IPS-20b (cell line): ENCODE results near the gene LRIG2.

Experiments used
- H3K27ac ChIP-seq: one replicate; pipeline ENCODE4 v1.5.1; 2013; ENCODE audit warnings: low read length
- H3K27me3 ChIP-seq: 2 replicates; pipeline ENCODE4 v1.6.1; 2013; ENCODE audit warnings: mild to moderate bottlenecking, low read length, inconsistent platforms; ENCODE audit not compliant: insufficient read depth
- H3K36me3 ChIP-seq: 2 replicates; pipeline ENCODE4 v1.6.1; 2013; ENCODE audit warnings: low read depth, mild to moderate bottlenecking, inconsistent platforms, low read length, moderate library complexity; ENCODE audit not compliant: insufficient read depth
- H3K4me1 ChIP-seq: 2 replicates; pipeline ENCODE4 v1.6.1; 2013; ENCODE audit warnings: mild to moderate bottlenecking, control low read depth, inconsistent platforms, low read length, moderate library complexity; ENCODE audit not compliant: insufficient read depth
- H3K4me3 ChIP-seq: 2 replicates; pipeline ENCODE4 v1.5.1; 2013; ENCODE audit warnings: mild to moderate bottlenecking, low read length, inconsistent platforms
- H3K9ac ChIP-seq: 2 replicates; pipeline ENCODE4 v1.6.1; 2013; ENCODE audit warnings: low read depth, mild to moderate bottlenecking, inconsistent platforms, low read length, moderate library complexity
- H3K9me3 ChIP-seq: 2 replicates; pipeline ENCODE4 v1.6.1; 2013; ENCODE audit warnings: mild to moderate bottlenecking, low read depth, low read length, inconsistent platforms; ENCODE audit not compliant: insufficient read depth

The LRIG2 gene

GRCh38 chr1:113103048-113103447, 30.1 kb downstream of the LRIG2 start:
- H3K9ac ChIP-seq = no peak overlapping the region
- H3K9me3 ChIP-seq = no peaks in the 10 kb centered on the region
- no peak overlapping the region for H3K27ac ChIP-seq
- H3K27me3 ChIP-seq = no peaks in the 10 kb centered on the region
- H3K4me3 ChIP-seq = no peak overlapping the region
- H3K36me3 ChIP-seq = peaks cover 95% of the 10 kb centered on the region
- no peaks in the 10 kb centered on the region for H3K4me1 ChIP-seq

- Histone ChIP-seq H3K27me3 (no peaks in the 10 kb centered on the region), H3K9ac (no peak overlapping the region), H3K36me3 (peaks cover 95% of the 10 kb centered on the region), H3K9me3 (no peaks in the 10 kb centered on the region), H3K4me1 (no peaks in the 10 kb centered on the region), H3K27ac (no peak overlapping the region), H3K4me3 (no peak overlapping the region)
Measured at GRCh38 chr1:113103977-113104376, 31.0 kb downstream of the LRIG2 start.

- no peak overlapping the region for H3K27ac ChIP-seq
- no peaks in the 10 kb centered on the region for H3K9me3 ChIP-seq
- no peaks in the 10 kb centered on the region for H3K4me1 ChIP-seq
- no peaks in the 10 kb centered on the region for H3K27me3 ChIP-seq
- no peak overlapping the region for H3K4me3 ChIP-seq
- H3K9ac ChIP-seq = no peak overlapping the region
- peaks cover 98% of the 10 kb centered on the region for H3K36me3 ChIP-seq
Measured at GRCh38 chr1:113106910-113107309, 33.9 kb downstream of the LRIG2 start.

GRCh38 chr1:113109908-113110554, 37.0 kb downstream of the LRIG2 start:
- H3K27ac ChIP-seq = no peak overlapping the region
- H3K36me3 ChIP-seq = peaks cover 98% of the 10 kb centered on the region

GRCh38 chr1:113118266-113118665, 45.3 kb downstream of the LRIG2 start:
- H3K4me3 ChIP-seq = no peak overlapping the region
- H3K27me3 ChIP-seq = no peaks in the 10 kb centered on the region
- H3K27ac ChIP-seq = no peak overlapping the region
- peaks cover 99% of the 10 kb centered on the region for H3K36me3 ChIP-seq
- no peak overlapping the region for H3K9ac ChIP-seq
- H3K4me1 ChIP-seq = no peaks in the 10 kb centered on the region
- H3K9me3 ChIP-seq = no peaks in the 10 kb centered on the region

More at GRCh38 chr1:113109908-113110554, 37.0 kb downstream of the LRIG2 start:
- H3K9me3 ChIP-seq = no peaks in the 10 kb centered on the region
- no peaks in the 10 kb centered on the region for H3K27me3 ChIP-seq
- H3K4me3 ChIP-seq = no peak overlapping the region
- no peaks in the 10 kb centered on the region for H3K4me1 ChIP-seq
- no peak overlapping the region for H3K9ac ChIP-seq

GRCh38 chr1:113123737-113124136, 50.7 kb downstream of the LRIG2 start:
- H3K4me3 ChIP-seq = no peak overlapping the region
- H3K27ac ChIP-seq = no peak overlapping the region
- H3K36me3 ChIP-seq = peaks cover 91% of the 10 kb centered on the region
- H3K9ac ChIP-seq = no peak overlapping the region
- H3K4me1 ChIP-seq = no peaks in the 10 kb centered on the region
- no peaks in the 10 kb centered on the region for H3K9me3 ChIP-seq
- no peaks in the 10 kb centered on the region for H3K27me3 ChIP-seq

- Histone ChIP-seq H3K4me1 (no peaks in the 10 kb centered on the region; the same call in 1 of the 2 replicates), H3K9me3 (no peaks in the 10 kb centered on the region), H3K27ac (no peak overlapping the region), H3K27me3 (no peaks in the 10 kb centered on the region), H3K4me3 (no peak overlapping the region), H3K9ac (no peak overlapping the region), H3K36me3 (peaks cover 86% of the 10 kb centered on the region)
Measured at GRCh38 chr1:113124366-113124765, 51.4 kb downstream of the LRIG2 start.

GRCh38 chr1:113125517-113125916, 52.5 kb downstream of the LRIG2 start:
- Histone ChIP-seq H3K4me1 (peaks cover 3% of the 10 kb centered on the region; the same call in 1 of the 2 replicates), H3K27me3 (no peaks in the 10 kb centered on the region), H3K9me3 (no peaks in the 10 kb centered on the region), H3K9ac (no peak overlapping the region), H3K4me3 (no peak overlapping the region), H3K36me3 (peaks cover 79% of the 10 kb centered on the region), H3K27ac (no peak overlapping the region)

- no peaks in the 10 kb centered on the region for H3K27me3 ChIP-seq
- H3K4me1 ChIP-seq = peaks cover 3% of the 10 kb centered on the region; the same call in 1 of the 2 replicates
- H3K27ac ChIP-seq = no peak overlapping the region
- no peaks in the 10 kb centered on the region for H3K9me3 ChIP-seq
- H3K4me3 ChIP-seq = no peak overlapping the region
- H3K36me3 ChIP-seq = peaks cover 72% of the 10 kb centered on the region
- no peak overlapping the region for H3K9ac ChIP-seq
Measured at GRCh38 chr1:113126207-113126606, 53.2 kb downstream of the LRIG2 start.

GRCh38 chr1:113128116-113128515, 55.1 kb downstream of the LRIG2 start:
- no peak overlapping the region for H3K9ac ChIP-seq
- H3K4me3 ChIP-seq = no peak overlapping the region
- H3K36me3 ChIP-seq = peaks cover 53% of the 10 kb centered on the region
- peaks cover 3% of the 10 kb centered on the region; the same call in 1 of the 2 replicates for H3K4me1 ChIP-seq
- no peaks in the 10 kb centered on the region for H3K27me3 ChIP-seq
- H3K27ac ChIP-seq = no peak overlapping the region
- no peaks in the 10 kb centered on the region for H3K9me3 ChIP-seq

GRCh38 chr1:113129529-113130185, 56.7 kb downstream of the LRIG2 start:
- H3K9ac ChIP-seq = no peak overlapping the region
- H3K9me3 ChIP-seq = no peaks in the 10 kb centered on the region
- peaks cover 39% of the 10 kb centered on the region for H3K36me3 ChIP-seq

GRCh38 chr1:113133038-113133437, 60.0 kb downstream of the LRIG2 start:
- Histone ChIP-seq H3K9ac (no peak overlapping the region), H3K4me3 (no peak overlapping the region), H3K4me1 (peaks cover 3% of the 10 kb centered on the region; the same call in 1 of the 2 replicates), H3K36me3 (peaks cover 12% of the 10 kb centered on the region; the same call in 1 of the 2 replicates), H3K9me3 (no peaks in the 10 kb centered on the region), H3K27ac (no peak overlapping the region), H3K27me3 (no peaks in the 10 kb centered on the region)

More at GRCh38 chr1:113129529-113130185, 56.7 kb downstream of the LRIG2 start:
- Histone ChIP-seq H3K27ac (no peak overlapping the region), H3K27me3 (no peaks in the 10 kb centered on the region), H3K4me1 (peaks cover 3% of the 10 kb centered on the region; the same call in 1 of the 2 replicates), H3K4me3 (no peak overlapping the region)
